HG02610 (cell line): Measurements from ENCODE around the gene TNKS1BP1.

ENCODE experiments used
- ATAC-seq: cut with Tn5 transposase; IDR thresholded peaks from one replicate; pipeline ENCODE4 v1.9.1; 2021; ENCODE audit warnings: mild to moderate bottlenecking, moderate library complexity; ENCODE audit not compliant: unreplicated experiment

The TNKS1BP1 gene

GRCh38 chr11:57312511-57313021 lies 12.2 kb downstream of the TNKS1BP1 start:
- no peak for ATAC-seq

GRCh38 chr11:57311109-57311936 lies 13.4 kb downstream of the TNKS1BP1 start:
- ATAC-seq: peak; percentile 99

- no peak for ATAC-seq
Measured at GRCh38 chr11:57310630-57311086, 14.1 kb downstream of the TNKS1BP1 start.

GRCh38 chr11:57310091-57310490 lies 14.7 kb downstream of the TNKS1BP1 start:
- ATAC-seq: no peak

- no peak for ATAC-seq
Measured at GRCh38 chr11:57309106-57310059, 15.4 kb downstream of the TNKS1BP1 start.

- no peak for ATAC-seq
Measured at GRCh38 chr11:57308426-57309060, 16.2 kb downstream of the TNKS1BP1 start.

- ATAC-seq: no peak
Measured at GRCh38 chr11:57307666-57308270, 17.0 kb downstream of the TNKS1BP1 start.

- no peak for ATAC-seq
Measured at GRCh38 chr11:57306940-57307565, 17.7 kb downstream of the TNKS1BP1 start.

- no peak for ATAC-seq
Measured at GRCh38 chr11:57306161-57306876, 18.4 kb downstream of the TNKS1BP1 start.

GRCh38 chr11:57305523-57305922 lies 19.2 kb downstream of the TNKS1BP1 start:
- ATAC-seq: no peak

GRCh38 chr11:57303990-57304579 lies 20.7 kb downstream of the TNKS1BP1 start:
- ATAC-seq: no peak

GRCh38 chr11:57303280-57303989 lies 21.3 kb downstream of the TNKS1BP1 start:
- ATAC-seq: no peak

GRCh38 chr11:57302489-57302888 lies 22.3 kb downstream of the TNKS1BP1 start:
- ATAC-seq: no peak

- ATAC-seq: no peak
Measured at GRCh38 chr11:57301711-57302423, 22.9 kb downstream of the TNKS1BP1 start.

GRCh38 chr11:57300785-57301184 lies 24.0 kb downstream of the TNKS1BP1 start:
- ATAC-seq: no peak

GRCh38 chr11:57299150-57299737 lies 25.5 kb downstream of the TNKS1BP1 start:
- ATAC-seq: no peak

GRCh38 chr11:57297221-57297620 lies 27.5 kb downstream of the TNKS1BP1 start:
- no peak for ATAC-seq
